Measurements from ENCODE around the gene RANGAP1.

Gene RANGAP1

DNA sequence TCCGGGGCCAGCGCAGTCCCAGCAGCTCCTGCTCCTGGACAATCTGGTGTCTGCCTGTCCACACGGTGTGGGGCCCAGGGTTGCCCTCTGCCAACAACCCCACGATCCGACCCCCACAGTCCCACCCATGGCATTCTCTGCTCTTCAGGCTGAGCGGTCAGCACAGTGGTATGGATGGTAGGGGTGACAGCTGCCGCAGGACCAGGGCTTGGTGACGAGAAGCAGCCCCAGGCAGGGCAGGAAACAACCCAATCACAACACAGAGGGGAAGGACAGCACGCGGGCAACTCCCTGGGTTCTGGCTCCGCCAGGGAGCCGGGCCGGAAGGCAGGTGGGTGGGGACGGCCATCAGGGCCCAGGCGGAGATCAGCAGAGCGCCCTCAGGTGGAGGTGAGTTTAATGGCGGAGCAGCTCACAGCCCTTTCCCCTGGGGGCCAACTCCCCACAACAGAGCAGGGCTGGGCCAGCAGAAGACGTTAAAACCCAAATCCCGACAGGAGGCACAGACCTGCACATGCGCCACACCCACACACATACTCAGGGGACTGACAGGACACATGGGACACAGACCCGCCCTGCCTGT lies 40.0 kb downstream of the RANGAP1 start:
- no peaks in the 10 kb centered on the region for H3K36me3 ChIP-seq (ENCODE audit: control insufficient read depth, insufficient read depth, low read length)

DNA sequence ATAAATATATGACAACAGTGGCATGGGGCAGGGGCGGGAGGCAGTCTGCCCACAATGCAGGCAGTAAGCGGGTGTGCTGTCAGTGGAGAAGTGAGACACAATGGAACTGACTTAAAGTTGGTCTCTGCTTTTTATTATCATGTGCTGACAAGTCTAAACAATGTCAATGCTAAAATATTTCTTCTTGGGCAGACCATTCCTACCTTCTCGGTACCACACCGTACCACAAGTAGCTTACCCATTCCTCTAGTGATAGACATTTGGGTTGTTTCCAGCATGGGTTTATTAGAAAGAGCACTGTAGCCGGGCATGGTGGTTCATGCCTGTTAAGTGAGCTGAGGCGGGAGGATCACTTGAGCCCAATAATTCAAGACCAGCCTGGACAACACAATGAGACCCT lies 42.6 kb downstream of the RANGAP1 start:
- H3K27ac ChIP-seq = no peak overlapping the region
- H3K9ac ChIP-seq = no peak overlapping the region
- no peaks in the 10 kb centered on the region for H3K4me1 ChIP-seq
- H3K4me3 ChIP-seq (ENCODE audit: low read depth, low read length) = no peak overlapping the region
- H2AFZ ChIP-seq = no peak overlapping the region
- H3K27me3 ChIP-seq (ENCODE audit: control insufficient read depth, insufficient read depth, low read length) = no peaks in the 10 kb centered on the region
- H3K36me3 ChIP-seq (ENCODE audit: control insufficient read depth, insufficient read depth, low read length) = no peaks in the 10 kb centered on the region
- no peak overlapping the region for H3K4me2 ChIP-seq (ENCODE audit: low read length)
- H3K79me2 ChIP-seq = no peaks in the 10 kb centered on the region
- TF ChIP-seq, protein P1, sequence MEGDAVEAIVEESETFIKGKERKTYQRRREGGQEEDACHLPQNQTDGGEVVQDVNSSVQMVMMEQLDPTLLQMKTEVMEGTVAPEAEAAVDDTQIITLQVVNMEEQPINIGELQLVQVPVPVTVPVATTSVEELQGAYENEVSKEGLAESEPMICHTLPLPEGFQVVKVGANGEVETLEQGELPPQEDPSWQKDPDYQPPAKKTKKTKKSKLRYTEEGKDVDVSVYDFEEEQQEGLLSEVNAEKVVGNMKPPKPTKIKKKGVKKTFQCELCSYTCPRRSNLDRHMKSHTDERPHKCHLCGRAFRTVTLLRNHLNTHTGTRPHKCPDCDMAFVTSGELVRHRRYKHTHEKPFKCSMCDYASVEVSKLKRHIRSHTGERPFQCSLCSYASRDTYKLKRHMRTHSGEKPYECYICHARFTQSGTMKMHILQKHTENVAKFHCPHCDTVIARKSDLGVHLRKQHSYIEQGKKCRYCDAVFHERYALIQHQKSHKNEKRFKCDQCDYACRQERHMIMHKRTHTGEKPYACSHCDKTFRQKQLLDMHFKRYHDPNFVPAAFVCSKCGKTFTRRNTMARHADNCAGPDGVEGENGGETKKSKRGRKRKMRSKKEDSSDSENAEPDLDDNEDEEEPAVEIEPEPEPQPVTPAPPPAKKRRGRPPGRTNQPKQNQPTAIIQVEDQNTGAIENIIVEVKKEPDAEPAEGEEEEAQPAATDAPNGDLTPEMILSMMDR (IDR thresholded peaks at IDR 0.05) = no peak
- H3K9me3 ChIP-seq (ENCODE audit: control insufficient read depth, low read length) = no peaks in the 10 kb centered on the region

More for the DNA sequence above, 40.0 kb downstream of the RANGAP1 start:
- no peak overlapping the region for H3K9ac ChIP-seq
- TF ChIP-seq, protein P1 (IDR thresholded peaks at IDR 0.05) = no peak
- no peaks in the 10 kb centered on the region for H3K9me3 ChIP-seq (ENCODE audit: control insufficient read depth, low read length)
- H3K27me3 ChIP-seq (ENCODE audit: control insufficient read depth, insufficient read depth, low read length) = no peaks in the 10 kb centered on the region
- no peaks in the 10 kb centered on the region for H3K4me1 ChIP-seq
- H3K27ac ChIP-seq = no peak overlapping the region
- H3K4me2 ChIP-seq (ENCODE audit: low read length) = no peak overlapping the region
- no peaks in the 10 kb centered on the region for H3K79me2 ChIP-seq
- no peak overlapping the region for H3K4me3 ChIP-seq (ENCODE audit: low read depth, low read length)
- H2AFZ ChIP-seq = no peak overlapping the region

DNA sequence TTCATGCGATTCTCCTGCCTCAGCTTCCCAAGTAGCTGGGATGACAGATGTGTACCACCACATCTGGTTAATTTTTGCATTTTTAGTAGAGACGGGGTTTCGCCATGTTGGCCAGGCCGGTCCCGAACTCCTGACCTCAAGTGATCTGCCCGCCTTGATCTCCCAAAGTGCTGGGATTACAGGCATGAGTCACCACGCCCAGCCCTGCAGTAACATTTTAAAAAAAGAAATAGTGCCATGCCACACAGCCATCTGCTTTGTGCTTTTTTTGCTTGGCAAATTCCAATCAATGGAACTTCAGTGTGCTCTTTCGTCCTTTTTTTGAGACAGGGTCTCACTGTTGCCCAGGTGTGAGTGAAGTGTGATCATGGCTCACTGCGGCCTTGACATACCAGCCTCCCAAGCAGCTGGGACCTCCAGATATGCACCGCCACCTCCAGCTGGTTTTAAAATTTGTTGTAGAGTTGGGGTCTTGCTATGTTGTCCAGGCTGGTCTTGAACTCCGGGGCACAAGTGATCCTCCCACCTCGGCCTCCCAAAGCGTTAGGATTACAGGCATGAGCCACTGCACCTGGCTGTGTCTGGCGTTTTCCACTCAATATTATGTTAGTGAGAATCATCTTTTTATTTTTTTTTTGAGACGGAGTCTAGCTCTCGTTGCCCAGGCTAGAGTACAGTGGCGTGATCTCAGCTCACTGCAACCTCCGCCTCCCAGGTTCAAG lies 43.4 kb downstream of the RANGAP1 start:
- H3K4me3 ChIP-seq (ENCODE audit: low read depth, low read length) = no peak overlapping the region
- H3K27ac ChIP-seq = no peak overlapping the region
- no peaks in the 10 kb centered on the region for H3K79me2 ChIP-seq
- H3K4me1 ChIP-seq = no peaks in the 10 kb centered on the region
- no peak overlapping the region for H3K4me2 ChIP-seq (ENCODE audit: low read length)
- no peaks in the 10 kb centered on the region for H3K9me3 ChIP-seq (ENCODE audit: control insufficient read depth, low read length)
- TF ChIP-seq, protein P1 (IDR thresholded peaks at IDR 0.05) = no peak
- no peaks in the 10 kb centered on the region for H3K27me3 ChIP-seq (ENCODE audit: control insufficient read depth, insufficient read depth, low read length)
- H3K9ac ChIP-seq = no peak overlapping the region
- H2AFZ ChIP-seq = no peak overlapping the region
- H3K36me3 ChIP-seq (ENCODE audit: control insufficient read depth, insufficient read depth, low read length) = no peaks in the 10 kb centered on the region

DNA sequence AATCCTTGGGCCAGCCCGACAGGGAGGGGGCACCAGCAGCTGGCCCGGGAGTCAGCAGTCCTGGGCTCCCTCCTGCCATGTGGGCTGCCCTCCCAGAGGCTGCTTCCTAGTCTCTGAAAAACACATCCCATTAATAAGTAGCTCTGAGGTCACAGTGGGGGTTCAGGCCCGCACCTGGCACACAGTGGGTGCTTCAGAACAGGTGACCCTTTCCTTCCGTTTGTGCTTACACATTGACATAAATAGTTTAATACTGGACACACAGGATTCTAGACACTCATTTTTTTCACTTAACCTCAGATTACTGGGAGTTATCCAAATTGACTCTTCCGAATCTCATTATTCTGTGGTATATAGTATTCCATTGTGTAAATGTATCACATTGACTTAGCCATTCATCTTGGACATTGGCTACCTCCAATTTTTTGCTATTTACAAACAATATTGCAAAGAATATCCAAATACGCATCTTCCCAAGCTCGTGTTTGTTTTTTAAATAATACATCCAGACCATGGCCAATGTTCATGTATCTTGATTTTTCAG lies 44.8 kb downstream of the RANGAP1 start:
- H3K27ac ChIP-seq = no peak overlapping the region
- no peaks in the 10 kb centered on the region for H3K79me2 ChIP-seq
- H3K4me2 ChIP-seq (ENCODE audit: low read length) = no peak overlapping the region
- no peaks in the 10 kb centered on the region for H3K36me3 ChIP-seq (ENCODE audit: control insufficient read depth, insufficient read depth, low read length)
- H3K4me3 ChIP-seq (ENCODE audit: low read depth, low read length) = no peak overlapping the region
- H3K4me1 ChIP-seq = no peaks in the 10 kb centered on the region
- H3K27me3 ChIP-seq (ENCODE audit: control insufficient read depth, insufficient read depth, low read length) = no peaks in the 10 kb centered on the region
- no peaks in the 10 kb centered on the region for H3K9me3 ChIP-seq (ENCODE audit: control insufficient read depth, low read length)
- no peak overlapping the region for H2AFZ ChIP-seq
- TF ChIP-seq, protein P1 (IDR thresholded peaks at IDR 0.05) = no peak
- no peak overlapping the region for H3K9ac ChIP-seq
